ENCODE data around the gene TRAF1.

TRAF1 gene

GRCh38 chr9:120861935-120862334 is 64.7 kb downstream of the TRAF1 start:
- H3K36me3 Mint-ChIP-seq (ENCODE audit: insufficient read depth) = peaks cover 23% of the 10 kb centered on the region
- ATAC-seq (replicated peaks; ENCODE audit: extremely low read depth, poor library complexity, severe bottlenecking) (no peak), DNase-seq (ENCODE audit: low spot score in 2 of 2) (no peak)
- no peaks in the 10 kb centered on the region for H3K27me3 Mint-ChIP-seq
- H3K9me3 Mint-ChIP-seq = no peaks in the 10 kb centered on the region
- peaks cover 7% of the 10 kb centered on the region for H3K4me1 Mint-ChIP-seq
- H3K4me3 Mint-ChIP-seq = no peak overlapping the region
- H3K27ac Mint-ChIP-seq (ENCODE audit: low read depth) = no peak overlapping the region

- H3K4me1 Mint-ChIP-seq = peaks cover 7% of the 10 kb centered on the region
- H3K27ac Mint-ChIP-seq (ENCODE audit: low read depth) = no peak overlapping the region
- H3K27me3 Mint-ChIP-seq = no peaks in the 10 kb centered on the region
- H3K9me3 Mint-ChIP-seq = no peaks in the 10 kb centered on the region
- peaks cover 21% of the 10 kb centered on the region for H3K36me3 Mint-ChIP-seq (ENCODE audit: insufficient read depth)
- DNase-seq (ENCODE audit: low spot score in 2 of 2) (no peak), ATAC-seq (replicated peaks; ENCODE audit: extremely low read depth, poor library complexity, severe bottlenecking) (no peak)
- no peak overlapping the region for H3K4me3 Mint-ChIP-seq
Measured at GRCh38 chr9:120860083-120860482, 66.5 kb downstream of the TRAF1 start.

GRCh38 chr9:120859361-120859760 is 67.2 kb downstream of the TRAF1 start:
- Mint-ChIP-seq H3K4me3 (no peak overlapping the region), H3K36me3 (ENCODE audit: insufficient read depth) (peaks cover 21% of the 10 kb centered on the region), H3K27ac (ENCODE audit: low read depth) (no peak overlapping the region), H3K9me3 (no peaks in the 10 kb centered on the region), H3K27me3 (no peaks in the 10 kb centered on the region), H3K4me1 (peaks cover 7% of the 10 kb centered on the region)
- no peak for ATAC-seq (replicated peaks; ENCODE audit: extremely low read depth, poor library complexity, severe bottlenecking)
- DNase-seq (ENCODE audit: low spot score in 2 of 2) = no peak

- Mint-ChIP-seq H3K4me1 (peaks cover 7% of the 10 kb centered on the region), H3K36me3 (ENCODE audit: insufficient read depth) (peaks cover 19% of the 10 kb centered on the region), H3K27ac (ENCODE audit: low read depth) (peak overlapping the region; percentile 81)
Measured at GRCh38 chr9:120857902-120858301, 68.7 kb downstream of the TRAF1 start.

GRCh38 chr9:120857481-120857880 is 69.1 kb downstream of the TRAF1 start:
- DNase-seq (ENCODE audit: low spot score in 2 of 2) = no peak

More at GRCh38 chr9:120857902-120858301, 68.7 kb downstream of the TRAF1 start:
- H3K9me3 Mint-ChIP-seq = no peaks in the 10 kb centered on the region
- H3K27me3 Mint-ChIP-seq = no peaks in the 10 kb centered on the region
- no peak for DNase-seq (ENCODE audit: low spot score in 2 of 2)
- no peak overlapping the region for H3K4me3 Mint-ChIP-seq
- no peak for ATAC-seq (replicated peaks; ENCODE audit: extremely low read depth, poor library complexity, severe bottlenecking)

GRCh38 chr9:120856700-120857099 is 69.9 kb downstream of the TRAF1 start:
- H3K27ac Mint-ChIP-seq (ENCODE audit: low read depth) = peak overlapping the region; percentile 81
- peaks cover 7% of the 10 kb centered on the region for H3K4me1 Mint-ChIP-seq
- peaks cover 20% of the 10 kb centered on the region for H3K36me3 Mint-ChIP-seq (ENCODE audit: insufficient read depth)
- no peaks in the 10 kb centered on the region for H3K9me3 Mint-ChIP-seq
- H3K4me3 Mint-ChIP-seq = no peak overlapping the region
- DNase-seq (ENCODE audit: low spot score in 2 of 2) (no peak), ATAC-seq (replicated peaks; ENCODE audit: extremely low read depth, poor library complexity, severe bottlenecking) (no peak)
- no peaks in the 10 kb centered on the region for H3K27me3 Mint-ChIP-seq

More at GRCh38 chr9:120857481-120857880, 69.1 kb downstream of the TRAF1 start:
- Mint-ChIP-seq H3K9me3 (no peaks in the 10 kb centered on the region), H3K27me3 (no peaks in the 10 kb centered on the region), H3K36me3 (ENCODE audit: insufficient read depth) (peaks cover 19% of the 10 kb centered on the region), H3K4me3 (no peak overlapping the region), H3K27ac (ENCODE audit: low read depth) (peak overlapping the region; percentile 81), H3K4me1 (peaks cover 7% of the 10 kb centered on the region)
- no peak for ATAC-seq (replicated peaks; ENCODE audit: extremely low read depth, poor library complexity, severe bottlenecking)

- no peak overlapping the region for H3K4me3 Mint-ChIP-seq
- no peaks in the 10 kb centered on the region for H3K27me3 Mint-ChIP-seq
- ATAC-seq (replicated peaks; ENCODE audit: extremely low read depth, poor library complexity, severe bottlenecking) (no peak), DNase-seq (ENCODE audit: low spot score in 2 of 2) (no peak)
- peaks cover 21% of the 10 kb centered on the region for H3K36me3 Mint-ChIP-seq (ENCODE audit: insufficient read depth)
- H3K9me3 Mint-ChIP-seq = no peaks in the 10 kb centered on the region
- H3K4me1 Mint-ChIP-seq = peaks cover 7% of the 10 kb centered on the region
- peak overlapping the region; percentile 81 for H3K27ac Mint-ChIP-seq (ENCODE audit: low read depth)
Measured at GRCh38 chr9:120855827-120856670, 70.5 kb downstream of the TRAF1 start.

- Mint-ChIP-seq H3K4me1 (peaks cover 6% of the 10 kb centered on the region), H3K9me3 (no peaks in the 10 kb centered on the region), H3K27ac (ENCODE audit: low read depth) (no peak overlapping the region), H3K27me3 (no peaks in the 10 kb centered on the region), H3K36me3 (ENCODE audit: insufficient read depth) (peaks cover 21% of the 10 kb centered on the region), H3K4me3 (no peak overlapping the region)
- ATAC-seq (replicated peaks; ENCODE audit: extremely low read depth, poor library complexity, severe bottlenecking) (no peak), DNase-seq (ENCODE audit: low spot score in 2 of 2) (no peak)
Measured at GRCh38 chr9:120854596-120855327, 71.8 kb downstream of the TRAF1 start.

- Mint-ChIP-seq H3K36me3 (ENCODE audit: insufficient read depth) (peaks cover 21% of the 10 kb centered on the region), H3K9me3 (no peaks in the 10 kb centered on the region), H3K4me1 (peaks cover 13% of the 10 kb centered on the region), H3K27ac (ENCODE audit: low read depth) (no peak overlapping the region), H3K4me3 (no peak overlapping the region), H3K27me3 (no peaks in the 10 kb centered on the region)
- DNase-seq (ENCODE audit: low spot score in 2 of 2) (no peak), ATAC-seq (replicated peaks; ENCODE audit: extremely low read depth, poor library complexity, severe bottlenecking) (no peak)
Measured at GRCh38 chr9:120853198-120853597, 73.4 kb downstream of the TRAF1 start.

Data from central memory CD8-positive, alpha-beta T cell (primary cell).